ENCODE data around the gene FAM219A.
"Not testable (repeated sequence)": the region's sequence is repeated elsewhere in the genome, so short reads cannot be mapped to it uniquely, and the experiment has no call there.

The FAM219A gene

GRCh38 chr9:34440017-34440416 is 18.4 kb downstream of the FAM219A start:
- DNase-seq = no peak

- peak; percentile 3 for DNase-seq
Observed at GRCh38 chr9:34438465-34438864, 19.9 kb downstream of the FAM219A start.

- not testable (repeated sequence) for DNase-seq
Observed at GRCh38 chr9:34437926-34438307, 20.5 kb downstream of the FAM219A start.

GRCh38 chr9:34437006-34437925 is 21.1 kb downstream of the FAM219A start:
- DNase-seq = peak; percentile 80

- DNase-seq = no peak
Observed at GRCh38 chr9:34431667-34432066, 26.7 kb downstream of the FAM219A start.

GRCh38 chr9:34430843-34431437 is 27.4 kb downstream of the FAM219A start:
- DNase-seq = peak; percentile 80

- peak; percentile 18 for DNase-seq
Observed at GRCh38 chr9:34428325-34428958, 29.9 kb downstream of the FAM219A start.

GRCh38 chr9:34426347-34427074 is 31.9 kb downstream of the FAM219A start:
- no peak for DNase-seq

GRCh38 chr9:34419716-34420504 is 38.5 kb downstream of the FAM219A start:
- no peak for DNase-seq

GRCh38 chr9:34417734-34418133 is 40.6 kb downstream of the FAM219A start:
- DNase-seq = no peak

- DNase-seq = peak; percentile 10
Observed at GRCh38 chr9:34413231-34413852, 45.0 kb downstream of the FAM219A start.

GRCh38 chr9:34412336-34412735 is 46.0 kb downstream of the FAM219A start:
- no peak for DNase-seq

GRCh38 chr9:34409154-34409553 is 49.2 kb downstream of the FAM219A start:
- no peak for DNase-seq

- DNase-seq = no peak
Observed at GRCh38 chr9:34408173-34408572, 50.2 kb downstream of the FAM219A start.

GRCh38 chr9:34406219-34406618 is 52.2 kb downstream of the FAM219A start:
- DNase-seq = no peak

GRCh38 chr9:34405719-34406118 is 52.7 kb downstream of the FAM219A start:
- no peak for DNase-seq

- peak; percentile 75 for DNase-seq
Observed at GRCh38 chr9:34403554-34404380, 54.6 kb downstream of the FAM219A start.

GRCh38 chr9:34400686-34401602 is 57.4 kb downstream of the FAM219A start:
- no peak for DNase-seq

- no peak for DNase-seq
Observed at GRCh38 chr9:34400275-34400674, 58.1 kb downstream of the FAM219A start.

GRCh38 chr9:34399729-34400128 is 58.6 kb downstream of the FAM219A start:
- no peak for DNase-seq
